UCSD-AML1 (cell line): Measurements from ENCODE around the gene NHLRC4.

Experiments used
- DNase-seq: peaks from one replicate; lab custom pipeline; 2025; ENCODE audit not compliant: unreplicated experiment; lab: John Stamatoyannopoulos, UW

Gene NHLRC4

GRCh38 chr16:565419-566330, 1.1 kb upstream of the NHLRC4 start:
- no peak for DNase-seq

- DNase-seq = no peak
These were observed 810 bp downstream of the NHLRC4 start for GRCh38 chr16:567373-568256.

- no peak for DNase-seq
These were observed 1.8 kb downstream of the NHLRC4 start for GRCh38 chr16:568401-569258.

- DNase-seq = peak; percentile 79
These were observed 2.8 kb downstream of the NHLRC4 start, which contains the start of gene PIGQ for GRCh38 chr16:569445-570254. Gene PIGQ (plus strand): TSS chr16:569968. CDS start chr16:574075, 4,107 bp downstream.

GRCh38 chr16:572865-573650, 6.3 kb downstream of the NHLRC4 start:
- no peak for DNase-seq

- no peak for DNase-seq
These were observed 7.4 kb downstream of the NHLRC4 start for GRCh38 chr16:574021-574760.

GRCh38 chr16:575354-576196, 8.8 kb downstream of the NHLRC4 start:
- DNase-seq = no peak

GRCh38 chr16:576197-576822, 9.5 kb downstream of the NHLRC4 start:
- DNase-seq = no peak

GRCh38 chr16:576823-577201, 10.0 kb downstream of the NHLRC4 start:
- no peak for DNase-seq

GRCh38 chr16:577796-578195, 11.0 kb downstream of the NHLRC4 start:
- no peak for DNase-seq

GRCh38 chr16:578232-578869, 11.5 kb downstream of the NHLRC4 start:
- DNase-seq = no peak

GRCh38 chr16:578870-579405, 12.1 kb downstream of the NHLRC4 start:
- DNase-seq = peak; percentile 40

- no peak for DNase-seq
These were observed 13.5 kb downstream of the NHLRC4 start for GRCh38 chr16:580141-580945.

- no peak for DNase-seq
These were observed 14.2 kb downstream of the NHLRC4 start for GRCh38 chr16:580946-581498.

GRCh38 chr16:582218-582613, 15.4 kb downstream of the NHLRC4 start:
- no peak for DNase-seq
